ENCODE data around the gene SUMO2. TPM values are rescaled to one million over a fixed set of nuclear protein-coding genes. Genes with fewer than 3 reads are reported as not detected.

Gene SUMO2
- total and polyA plus RNA-seq, 10 of the 15 experiments (the other 5 are each of a cell fraction or from before 2014, with no cell fraction given), result 163 to 803 (median 555) TPM

DNA sequence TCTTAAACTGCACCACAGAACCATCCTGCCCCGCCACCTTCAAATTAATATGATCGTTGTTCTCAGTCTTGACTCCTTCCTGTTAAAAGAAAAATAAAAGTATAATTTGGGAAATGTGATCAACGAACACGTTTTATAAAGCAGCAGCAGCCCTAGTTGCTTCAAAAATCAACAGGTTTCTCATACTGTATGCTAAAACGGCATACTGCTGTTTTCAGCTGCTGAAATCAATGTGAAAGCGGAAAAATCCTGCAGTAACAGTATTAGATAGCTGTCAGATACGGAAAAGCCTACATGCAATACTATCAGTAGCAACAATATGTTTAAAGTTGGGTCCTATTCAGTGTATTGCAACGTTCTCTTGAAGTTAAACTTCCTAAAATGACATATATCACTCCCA, 1.6 kb downstream of the SUMO2 start:
- RAD21 ChIA-PET (ENCODE audit: unreplicated experiment), result interaction anchor here (1.0 to 2.4 kb wide), 4 partner anchors 8 to 220 kb away, joined by 4 to 9 read pairs (median 4); no protein-coding TSS in a partner anchor
- ATAC-seq (no peak), DNase-seq (ENCODE audit: low read depth, low spot score) (no peak), FAIRE-seq (no peak)
- SMC1A ChIA-PET (ENCODE audit: uncharacterized antibody, unreplicated experiment), result interaction anchor here (0.6 to 2.4 kb wide), 6 partner anchors 9 to 232 kb away, joined by 3 to 9 read pairs (median 4); no protein-coding TSS in a partner anchor
- in situ Hi-C loops (cut with MboI), result no loop called here
- Histone ChIP-seq H3K27ac (ENCODE audit: control insufficient read depth, insufficient read depth) (peak overlapping the region; percentile 95), H3K79me2 (ENCODE audit: control insufficient read depth, insufficient read depth, low read length) (peaks cover 60% of the 10 kb centered on the region), H3K4me2 (ENCODE audit: control insufficient read depth, insufficient read depth) (peak overlapping the region; percentile 83), H3K9me3 (replicated peaks; ENCODE audit: control insufficient read depth, insufficient read depth, low read length) (no peaks in the 10 kb centered on the region), H3K27me3 (replicated peaks in 1 of 2; ENCODE audit: control insufficient read depth in 2 of 2, insufficient read depth in 2 of 2, low read length in 1 of 2) (no peaks in the 10 kb centered on the region), H3K9ac (ENCODE audit: control insufficient read depth, insufficient read depth, low read length) (peak overlapping the region; percentile 89), H2AFZ (ENCODE audit: control insufficient read depth, low read depth, low read length) (no peak overlapping the region), H3K4me3 (peak overlapping the region; percentile 92), H4K20me1 (ENCODE audit: control insufficient read depth, insufficient read depth) (no peaks in the 10 kb centered on the region), H3K4me1 (ENCODE audit: control insufficient read depth, insufficient read depth, low read length) (no peaks in the 10 kb centered on the region), H3K36me3 (ENCODE audit: control insufficient read depth in 2 of 2, insufficient read depth in 2 of 2, low read length in 1 of 2) (peaks cover 1 to 11% of the 10 kb centered on the region in 2 experiments)
- WGBS (ENCODE audit: insufficient coverage, insufficient replicate concordance, low lambda C conversion rate, missing lambda C conversion rate), result 2% methylated on average over 8 of the region's 8 CpGs
- no TSS peak for BruUV-seq (replicated peaks)
- TF ChIP-seq TARDBP (IDR thresholded peaks at IDR 0.05; ENCODE audit: borderline replicate concordance), result no peak
- TF ChIP-seq IKZF2 (IDR thresholded peaks at IDR 0.05), result no peak
- no peak for TF ChIP-seq PML (IDR thresholded peaks at IDR 0.05; ENCODE audit: low read length)
- no peak for TF ChIP-seq SMAD5 (IDR thresholded peaks at IDR 0.05; ENCODE audit: low read depth)
- TF ChIP-seq FOXM1 (IDR thresholded peaks at IDR 0.05; ENCODE audit: low read depth, low read length), result no peak
- no peak for TF ChIP-seq ZNF274 (IDR thresholded peaks at IDR 0.05; ENCODE audit: insufficient read depth, insufficient read length)
- TF ChIP-seq BACH1 (IDR thresholded peaks at IDR 0.05; ENCODE audit: borderline replicate concordance), result no peak
- POLR2A ChIA-PET, result interaction anchor here (0.6 to 1.4 kb wide), 9 partner anchors 9 to 168 kb away, joined by 3 to 7 read pairs (median 3); partner anchors contain the start of genes JPT1, NT5C and NUP85
- intact Hi-C loops (cut with micrococcal nuclease; ENCODE audit: unreplicated experiment), result loop anchor here (5.0 kb wide), 1 partner anchor 149 kb away; no protein-coding TSS in a partner anchor
- CTCF ChIA-PET, result interaction anchor here (0.6 to 2.2 kb wide), 7 partner anchors 10 to 220 kb away, joined by 3 to 19 read pairs (median 5); no protein-coding TSS in a partner anchor

DNA sequence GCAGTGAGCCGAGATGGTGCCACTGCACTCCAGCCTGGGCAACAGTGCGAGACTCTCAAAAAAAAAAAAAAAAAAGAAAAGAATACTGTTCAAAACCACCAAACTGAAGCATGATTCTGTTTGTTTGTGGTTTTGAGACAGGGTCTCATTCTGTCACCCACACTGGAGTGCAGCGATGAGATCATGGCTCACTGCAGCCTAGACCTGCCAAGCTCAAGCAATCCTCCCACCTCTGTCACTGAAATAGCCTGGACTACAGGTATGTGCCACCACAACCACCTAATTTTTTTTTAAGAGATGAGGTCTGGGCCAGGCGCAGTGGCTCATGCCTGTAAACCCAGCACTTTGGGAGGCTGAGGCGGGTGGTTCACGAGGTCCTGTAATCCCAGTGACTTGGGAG, 4.3 kb downstream of the SUMO2 start:
- FAIRE-seq (no peak), DNase-seq (ENCODE audit: low read depth, low spot score) (no peak), ATAC-seq (no peak)
- ChIA-PET CTCF (interaction anchor here (1.7 kb wide), 1 partner anchor 23 kb away, joined by 8 read pairs; no protein-coding TSS in a partner anchor), POLR2A (interaction anchor here (1.1 kb wide), 1 partner anchor 49 kb away, joined by 3 read pairs; no protein-coding TSS in a partner anchor), SMC1A (ENCODE audit: uncharacterized antibody, unreplicated experiment) (interaction anchor here (0.7 kb wide), 1 partner anchor 15 kb away, joined by 3 read pairs; no protein-coding TSS in a partner anchor), RAD21 (ENCODE audit: unreplicated experiment) (interaction anchor here (0.7 kb wide), 1 partner anchor 64 kb away, joined by 3 read pairs; no protein-coding TSS in a partner anchor)
- in situ Hi-C loops (cut with MboI), result no loop called here
- Histone ChIP-seq H3K4me3 (no peak overlapping the region), H3K79me2 (ENCODE audit: control insufficient read depth, insufficient read depth, low read length) (peaks cover 64% of the 10 kb centered on the region), H4K20me1 (ENCODE audit: control insufficient read depth, insufficient read depth) (no peaks in the 10 kb centered on the region), H3K36me3 (ENCODE audit: control insufficient read depth in 2 of 2, insufficient read depth in 2 of 2, low read length in 1 of 2) (peaks cover 7 to 26% of the 10 kb centered on the region in 2 experiments), H3K4me2 (ENCODE audit: control insufficient read depth, insufficient read depth) (no peak overlapping the region), H3K27ac (ENCODE audit: control insufficient read depth, insufficient read depth) (no peak overlapping the region), H3K9me3 (replicated peaks; ENCODE audit: control insufficient read depth, insufficient read depth, low read length) (no peaks in the 10 kb centered on the region), H3K4me1 (ENCODE audit: control insufficient read depth, insufficient read depth, low read length) (no peaks in the 10 kb centered on the region), H2AFZ (ENCODE audit: control insufficient read depth, low read depth, low read length) (no peak overlapping the region), H3K27me3 (replicated peaks in 1 of 2; ENCODE audit: control insufficient read depth in 2 of 2, insufficient read depth in 2 of 2, low read length in 1 of 2) (no peaks in the 10 kb centered on the region), H3K9ac (ENCODE audit: control insufficient read depth, insufficient read depth, low read length) (no peak overlapping the region)
- intact Hi-C loops (cut with micrococcal nuclease; ENCODE audit: unreplicated experiment), result no loop called here
- no TSS peak for BruUV-seq (replicated peaks)
- TF ChIP-seq ATF7 (IDR thresholded peaks at IDR 0.05; ENCODE audit: low read depth) (peak; percentile 43), ZZZ3 (IDR thresholded peaks at IDR 0.05; ENCODE audit: control insufficient read depth, insufficient read length, low read depth) (no peak), RUNX3 (IDR thresholded peaks at IDR 0.05; ENCODE audit: low read length) (peak; percentile 41; the same call in 1 of the 2 replicates)
- 97% methylated on average over 4 of the region's 6 CpGs for WGBS (ENCODE audit: insufficient coverage, insufficient replicate concordance, low lambda C conversion rate, missing lambda C conversion rate)
